C4-2B (cell line): ENCODE data around the gene LRRC8C.

Experiments used
- H3K27ac ChIP-seq: fragments of 450-650 bp; 2 replicates; pipeline ENCODE4 v1.5.1; 2017
- ZFX ChIP-seq: fragments of 450-650 bp; IDR thresholded peaks from 2 replicates; pipeline ENCODE4 v1.6.1; 2017
- TF ChIP-seq, protein P1 (sequence below): fragments of 450-650 bp; conservative IDR thresholded peaks from 2 replicates; pipeline ENCODE4 v1.5.1; 2017; ENCODE audit warnings: mild to moderate bottlenecking

LRRC8C gene

DNA sequence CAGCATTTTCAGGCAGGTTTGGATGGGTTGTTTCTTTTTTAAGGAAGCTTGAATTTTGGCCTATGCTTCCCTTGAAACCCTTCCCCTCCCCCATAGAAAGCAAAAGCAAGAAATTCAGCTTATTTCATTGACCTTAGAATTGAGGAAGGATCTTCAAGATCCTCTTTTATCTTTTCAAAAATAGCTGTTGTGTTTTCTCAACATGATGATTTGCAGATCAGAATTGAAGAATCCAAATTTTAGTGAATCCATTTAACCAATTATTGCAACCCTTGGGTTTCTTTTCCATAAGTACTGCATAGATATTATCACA, 73.7 kb downstream of the LRRC8C start:
- TF ChIP-seq, protein P1, sequence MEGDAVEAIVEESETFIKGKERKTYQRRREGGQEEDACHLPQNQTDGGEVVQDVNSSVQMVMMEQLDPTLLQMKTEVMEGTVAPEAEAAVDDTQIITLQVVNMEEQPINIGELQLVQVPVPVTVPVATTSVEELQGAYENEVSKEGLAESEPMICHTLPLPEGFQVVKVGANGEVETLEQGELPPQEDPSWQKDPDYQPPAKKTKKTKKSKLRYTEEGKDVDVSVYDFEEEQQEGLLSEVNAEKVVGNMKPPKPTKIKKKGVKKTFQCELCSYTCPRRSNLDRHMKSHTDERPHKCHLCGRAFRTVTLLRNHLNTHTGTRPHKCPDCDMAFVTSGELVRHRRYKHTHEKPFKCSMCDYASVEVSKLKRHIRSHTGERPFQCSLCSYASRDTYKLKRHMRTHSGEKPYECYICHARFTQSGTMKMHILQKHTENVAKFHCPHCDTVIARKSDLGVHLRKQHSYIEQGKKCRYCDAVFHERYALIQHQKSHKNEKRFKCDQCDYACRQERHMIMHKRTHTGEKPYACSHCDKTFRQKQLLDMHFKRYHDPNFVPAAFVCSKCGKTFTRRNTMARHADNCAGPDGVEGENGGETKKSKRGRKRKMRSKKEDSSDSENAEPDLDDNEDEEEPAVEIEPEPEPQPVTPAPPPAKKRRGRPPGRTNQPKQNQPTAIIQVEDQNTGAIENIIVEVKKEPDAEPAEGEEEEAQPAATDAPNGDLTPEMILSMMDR: no peak
- TF ChIP-seq ZFX: no peak
- no peak overlapping the region for H3K27ac ChIP-seq

DNA sequence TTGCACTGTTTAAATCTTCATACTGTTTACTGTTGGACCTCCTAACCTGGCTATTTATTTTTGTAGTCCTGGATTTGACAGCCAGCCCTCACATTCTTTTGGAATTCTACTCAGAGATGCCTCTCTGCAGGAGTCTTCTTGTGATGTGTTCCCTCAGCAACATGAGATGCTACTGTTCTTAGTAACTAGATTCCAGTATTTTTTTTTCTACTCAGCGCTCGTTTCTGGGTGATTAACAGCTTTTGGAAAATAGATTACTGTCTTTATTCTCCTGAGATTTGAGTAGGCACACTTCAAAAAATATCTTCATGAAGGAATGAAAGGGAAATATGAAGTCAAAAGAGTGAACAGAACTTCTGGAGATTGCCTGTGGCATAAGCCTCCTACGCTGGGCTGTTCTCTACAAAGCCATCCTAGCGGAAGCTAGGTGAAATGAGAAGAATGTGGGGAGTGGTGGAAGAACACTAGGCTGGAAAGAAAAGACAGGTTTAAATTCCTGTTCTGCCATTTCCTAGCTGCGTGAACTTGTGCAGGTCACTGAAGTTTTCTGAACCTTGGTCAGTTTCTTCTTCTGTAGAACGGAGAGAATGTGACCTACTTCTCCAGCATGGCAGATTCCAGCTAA, 75.9 kb downstream of the LRRC8C start:
- no peak overlapping the region for H3K27ac ChIP-seq
- TF ChIP-seq ZFX: no peak
- TF ChIP-seq, protein P1: no peak

DNA sequence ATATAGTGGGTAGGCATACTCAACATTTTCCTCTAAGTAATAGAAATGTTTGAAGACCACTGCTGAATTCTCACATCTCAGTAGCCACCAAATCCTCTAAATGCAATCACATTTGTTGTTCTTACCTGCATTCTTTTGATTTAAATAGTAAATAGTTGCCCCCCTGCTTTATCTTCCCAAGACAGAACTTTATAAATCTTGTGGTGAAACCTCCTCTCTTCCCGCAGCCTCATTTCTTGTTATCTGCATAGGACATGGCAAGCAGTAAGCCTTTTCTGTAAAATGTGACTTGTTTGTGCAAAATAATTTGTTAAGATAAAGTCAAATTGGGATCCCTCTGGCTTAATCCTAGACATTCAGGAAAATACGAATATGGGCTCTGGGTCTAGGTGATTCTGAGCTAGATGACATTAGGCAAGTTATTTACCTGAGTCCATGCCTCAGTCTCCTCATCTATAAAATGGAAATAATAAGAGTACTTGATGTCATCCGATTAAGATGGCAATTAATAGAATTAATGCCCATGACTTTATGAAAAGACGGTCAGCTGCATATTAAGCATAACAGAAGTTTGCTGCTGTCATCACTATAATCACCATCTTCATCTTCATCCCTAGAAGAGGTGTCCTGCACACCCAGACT, 77.7 kb downstream of the LRRC8C start:
- no peak overlapping the region for H3K27ac ChIP-seq
- no peak for TF ChIP-seq ZFX
- TF ChIP-seq, protein P1: no peak

DNA sequence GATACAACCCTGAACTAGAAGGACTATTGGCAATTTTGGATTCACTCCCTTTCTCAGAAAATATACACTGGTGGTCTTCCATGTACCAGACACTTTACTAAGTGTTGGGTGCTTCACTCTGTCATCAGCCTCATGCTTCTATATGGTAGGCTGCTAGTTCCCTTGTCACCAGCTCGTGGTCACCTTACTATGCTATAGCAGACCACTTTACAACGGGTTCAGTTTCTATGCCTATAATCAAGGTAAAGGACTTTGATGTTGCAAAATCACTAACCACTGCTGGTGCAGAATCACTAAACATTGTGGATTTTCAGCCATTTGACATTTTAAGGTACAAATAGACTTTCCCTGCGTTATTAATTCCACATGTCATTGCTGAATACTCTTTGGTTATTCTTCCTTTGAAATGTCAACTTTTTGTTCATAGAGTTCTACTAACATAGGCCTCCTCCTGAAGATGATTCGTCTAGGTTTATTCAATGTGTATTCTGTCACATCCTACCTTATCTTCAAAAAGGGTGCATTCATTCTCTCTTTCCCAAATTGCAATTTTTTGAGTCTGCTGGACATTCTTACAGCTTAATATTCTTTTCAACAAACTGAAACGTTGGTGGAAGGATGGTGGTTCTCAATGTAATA, 78.3 kb downstream of the LRRC8C start:
- H3K27ac ChIP-seq: no peak overlapping the region

DNA sequence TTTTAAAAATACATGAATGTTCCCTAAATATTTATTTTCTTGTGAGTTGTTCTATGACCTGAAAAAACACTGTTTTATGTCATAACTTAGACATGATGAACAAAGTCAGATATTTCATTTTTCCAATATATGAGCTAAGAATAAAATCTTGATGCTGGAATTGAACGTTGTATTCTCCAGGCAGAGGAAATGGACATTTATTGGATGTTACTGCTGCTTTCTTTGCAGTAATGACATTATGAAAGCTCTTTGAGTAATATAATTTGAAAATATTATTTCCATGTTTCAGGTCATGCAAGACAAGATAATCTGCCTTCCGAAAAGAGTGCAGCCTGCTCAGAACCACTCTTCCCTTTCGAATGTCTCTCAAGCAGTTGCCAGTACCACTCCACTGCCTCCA, 79.5 kb downstream of the LRRC8C start:
- TF ChIP-seq, protein P1: no peak
- TF ChIP-seq ZFX: no peak

More for the DNA sequence above, 78.3 kb downstream of the LRRC8C start:
- no peak for TF ChIP-seq ZFX
- TF ChIP-seq, protein P1: no peak

DNA sequence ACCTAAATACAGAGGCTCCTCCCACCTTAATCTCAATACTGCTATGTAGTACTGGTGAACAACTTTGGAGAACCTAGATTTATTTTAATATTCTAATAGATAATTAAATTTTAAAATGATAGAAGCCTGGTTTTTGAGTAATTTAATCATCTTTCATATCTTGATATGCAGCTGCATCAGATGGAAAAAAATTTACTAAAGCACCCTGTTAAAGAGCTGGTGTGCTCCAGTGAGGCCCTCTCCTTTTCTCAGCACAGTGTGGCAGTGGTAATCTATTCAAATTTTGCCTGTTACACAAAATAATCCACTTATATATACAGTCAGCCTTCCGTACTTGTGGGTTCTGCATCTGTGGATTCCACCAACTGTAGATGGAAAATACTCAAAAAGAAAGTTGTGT, 82.8 kb downstream of the LRRC8C start:
- TF ChIP-seq ZFX: no peak
- TF ChIP-seq, protein P1: no peak
- no peak overlapping the region for H3K27ac ChIP-seq

More for the DNA sequence above, 79.5 kb downstream of the LRRC8C start:
- no peak overlapping the region for H3K27ac ChIP-seq
